GM12878 (cell line): ENCODE results near the gene ZMYND19. TPM values are rescaled to one million over a fixed set of nuclear protein-coding genes. Genes with fewer than 3 reads are reported as not detected.

Experiments
- ATAC-seq: fragments of 200-7000 bp; cut with Tn5 transposase; 3 replicates; pipeline ENCODE4 v1.9.1; 2020; ENCODE audit warnings: mild to moderate bottlenecking, moderate library complexity
- BruUV-seq: library from RNA; stranded (reverse); fragments of 400-500 nt; replicated peaks from 2 replicates; lab custom pipeline; 2021; lab: Mats Ljungman, UMichigan
- CTCF ChIA-PET: fragments of 300-600 bp; sonication (Branson Sonifier 250); formaldehyde crosslinking; extraction: SDS; loops from one replicate; lab custom pipeline; 2021; ENCODE audit warnings: inconsistent platforms; lab: Yijun Ruan, JAX
- POLR2A ChIA-PET: fragments of 350-600 bp; formaldehyde crosslinking; extraction: SDS; loops from one replicate; lab custom pipeline; 2021; ENCODE audit warnings: inconsistent platforms; lab: Charles Lee
- RAD21 ChIA-PET: fragments of 300-600 bp; sonication (Branson Sonifier 250); formaldehyde crosslinking; loops from one replicate; lab custom pipeline; 2023; ENCODE audit warnings: antibody characterized with exemption; ENCODE audit not compliant: unreplicated experiment; lab: Charles Lee
- SMC1A ChIA-PET: fragments of 300-600 bp; sonication (Branson Sonifier 250); formaldehyde crosslinking; loops from one replicate; lab custom pipeline; 2023; ENCODE audit not compliant: unreplicated experiment, uncharacterized antibody; lab: Charles Lee
- DNase-seq: peaks from one replicate; pipeline ENCODE4 v3.0.0-alpha.2; 2011; ENCODE audit warnings: low read depth, low spot score
- FAIRE-seq: peaks from 3 replicates; lab custom pipeline; 2011; peaks lifted over from hg19 to GRCh38; lab: Jason Lieb, UNC
- H2AFZ ChIP-seq: 2 replicates; pipeline ENCODE4 v1.6.0; 2011; ENCODE audit warnings: low read depth, low read length, control low read depth; ENCODE audit not compliant: control insufficient read depth
- H3K27ac ChIP-seq: 2 replicates; pipeline ENCODE4 v1.5.1; 2011; ENCODE audit warnings: control low read depth; ENCODE audit not compliant: control insufficient read depth, insufficient read depth
- H3K27me3 ChIP-seq, 2 experiments: replicated peaks in 1 of 2; 2 replicates each; pipeline versions ENCODE4 v1.6.0 to v1.6.1; 2011; ENCODE audit warnings: low read length in 1 of 2; ENCODE audit not compliant: control insufficient read depth in 2 of 2, insufficient read depth in 2 of 2
- H3K36me3 ChIP-seq, 2 experiments: 2 replicates each; pipeline ENCODE4 v1.5.1; 2011; ENCODE audit warnings: low read length in 1 of 2; ENCODE audit not compliant: control insufficient read depth in 2 of 2, insufficient read depth in 2 of 2
- H3K4me1 ChIP-seq: 2 replicates; pipeline ENCODE4 v1.6.1; 2011; ENCODE audit warnings: mild to moderate bottlenecking, low read length, moderate library complexity, mixed read lengths; ENCODE audit not compliant: control insufficient read depth, insufficient read depth
- H3K4me2 ChIP-seq: 2 replicates; pipeline ENCODE4 v1.6.0; 2011; ENCODE audit warnings: control low read depth; ENCODE audit not compliant: control insufficient read depth, insufficient read depth
- H3K4me3 ChIP-seq: fragments of 200-600 bp; sonication (generic); 2 replicates; pipeline ENCODE4 v1.5.1; 2016
- H3K79me2 ChIP-seq: 2 replicates; pipeline ENCODE4 v1.6.0; 2011; ENCODE audit warnings: low read length; ENCODE audit not compliant: control insufficient read depth, insufficient read depth
- H3K9ac ChIP-seq: 2 replicates; pipeline ENCODE4 v1.8.0; 2011; ENCODE audit warnings: low read length, control low read depth, mixed read lengths; ENCODE audit not compliant: control insufficient read depth, insufficient read depth
- H3K9me3 ChIP-seq: replicated peaks from 3 replicates; pipeline ENCODE4 v1.5.1; 2011; ENCODE audit warnings: mild to moderate bottlenecking, low read length; ENCODE audit not compliant: control insufficient read depth, insufficient read depth
- H4K20me1 ChIP-seq: 2 replicates; pipeline ENCODE4 v1.6.0; 2011; ENCODE audit not compliant: control insufficient read depth, insufficient read depth
- HSF1 ChIP-seq: fragments of 150-350 bp; IDR thresholded peaks from 2 replicates; pipeline ENCODE4 v1.6.1; 2014; ENCODE audit warnings: mild to moderate bottlenecking, low read depth, low read length
- IRF3 ChIP-seq: fragments of 450-650 bp; IDR thresholded peaks from 2 replicates; pipeline ENCODE4 v1.6.1; 2014; ENCODE audit warnings: mild to moderate bottlenecking
- NFIC ChIP-seq: IDR thresholded peaks from 2 replicates; pipeline ENCODE4 v1.6.1; 2012; ENCODE audit warnings: low read depth, mild to moderate bottlenecking, inconsistent platforms, low read length, moderate library complexity
- ZNF207 ChIP-seq: fragments of 450-650 bp; IDR thresholded peaks from 2 replicates; pipeline ENCODE4 v1.6.1; 2014; ENCODE audit warnings: antibody characterized with exemption, mild to moderate bottlenecking, borderline replicate concordance
- WGBS: methylation state at CpG from one replicate; pipeline ENCODE4 v1.1.6; 2016; ENCODE audit warnings: low lambda C conversion rate; ENCODE audit not compliant: insufficient replicate concordance, insufficient coverage; ENCODE audit errors: missing lambda C conversion rate; 5-methylcytosine and 5-hydroxymethylcytosine counted together
- in situ Hi-C: fragments of 300-500 bp; cut with MboI; formaldehyde crosslinking; loops from 9 replicates; pipeline ENCODE4 v1.14.3; 2018; ENCODE audit warnings: mixed read lengths
- intact Hi-C: fragments of 100-400 bp; cut with micrococcal nuclease; formaldehyde crosslinking; loops from one replicate; pipeline ENCODE4 v1.14.2; 2022; ENCODE audit not compliant: unreplicated experiment
- polyA plus RNA-seq, 11 experiments: library from polyadenylated mRNA; depleted of rRNA in 4 of 11; unstranded in 6 of 11; stranded (reverse) in 5 of 11; fragments of >200 nt; fragmentation: Nextera tagmentation in 4 of 11; fragmentation: Illumina TruSeq in 1 of 11; extraction: Ambion mirVana in 4 of 11; extraction: Trizol in 1 of 11; gene quantifications; 1 replicate in 1 of 11; 2 replicates in 10 of 11; pipeline versions ENCODE4 v1.2.1 to v1.2.3, GENCODE V29; 2011 to 2016; ENCODE audit warnings: inconsistent platforms in 2 of 11, missing spikeins in 2 of 11, low read depth in 1 of 11
- total RNA-seq, 4 experiments: library from RNA; depleted of rRNA in 3 of 4; stranded (reverse); fragments of >200 nt in 3 of 4; fragmentation: Illumina TruSeq in 1 of 4; extraction: Trizol in 1 of 4; gene quantifications; 2 replicates each; pipeline versions ENCODE4 v1.2.1 to v1.2.3, GENCODE V29; 2013 to 2021

The ZMYND19 gene
- total and polyA plus RNA-seq, 10 of the 15 experiments (the other 5 are each of a cell fraction or from before 2014, with no cell fraction given) = 0.84 to 54.8 (median 20.1) TPM

GRCh38 chr9:137604345-137605086 lies 14.2 kb upstream of the ZMYND19 start:
- BruUV-seq = no TSS peak
- H3K9ac ChIP-seq = no peak overlapping the region
- 45% methylated on average over 15 of the region's 49 CpGs for WGBS
- no peak overlapping the region for H3K4me3 ChIP-seq
- H3K79me2 ChIP-seq = peaks cover 4% of the 10 kb centered on the region
- H3K27ac ChIP-seq = no peak overlapping the region
- no peak for FAIRE-seq
- H3K9me3 ChIP-seq = no peaks in the 10 kb centered on the region
- no peak overlapping the region for H2AFZ ChIP-seq
- no peak for TF ChIP-seq IRF3
- no peak for TF ChIP-seq ZNF207
- no peak for TF ChIP-seq NFIC
- TF ChIP-seq HSF1 = no peak
- TF ChIP-seq, all 136 proteins: peak for 0
- H4K20me1 ChIP-seq = no peaks in the 10 kb centered on the region; the same call in 1 of the 2 replicates
- H3K4me2 ChIP-seq = no peak overlapping the region
- in situ Hi-C loops (no loop called here), intact Hi-C loops (no loop called here)
- H3K27me3 ChIP-seq = no peaks in the 10 kb centered on the region
- ChIA-PET CTCF (interaction anchor here (0.7 kb wide), 1 partner anchor 14 kb away, joined by 3 read pairs; the partner anchor contains the start of gene EHMT1), RAD21 (interaction anchor here (1.2 to 1.4 kb wide), 2 partner anchors 13 to 15 kb away, joined by 3 to 4 read pairs; partner anchors contain the start of gene EHMT1), POLR2A (interaction anchor here (1.0 to 1.2 kb wide), 2 partner anchors 16 to 303 kb away, joined by 3 to 4 read pairs; partner anchors contain the start of gene NRARP), SMC1A (no interaction called here)
- peaks cover 11% of the 10 kb centered on the region for H3K4me1 ChIP-seq
- no peak for DNase-seq
- no peaks in the 10 kb centered on the region for H3K36me3 ChIP-seq
- no peak for ATAC-seq
